Brain microvascular endothelial cell (primary cell): Measurements from ENCODE around the gene INPP4B.

Experiments
- DNase-seq: peaks from one replicate; pipeline ENCODE4 v3.0.0-alpha.2; 2020
- H3K27ac ChIP-seq: fragments of 250-450 bp; sonication (Bioruptor Pico); 2 replicates; pipeline ENCODE4 v1.5.1; 2020; ENCODE audit warnings: mild to moderate bottlenecking, moderate library complexity
- H3K27me3 ChIP-seq: fragments of 250-450 bp; sonication (Bioruptor Pico); replicated peaks from 2 replicates; pipeline ENCODE4 v1.5.1; 2020; ENCODE audit warnings: mild to moderate bottlenecking
- H3K36me3 ChIP-seq: fragments of 250-450 bp; sonication (Bioruptor Pico); replicated peaks from 2 replicates; pipeline ENCODE4 v1.5.1; 2020; ENCODE audit warnings: mild to moderate bottlenecking
- H3K4me3 ChIP-seq: 2 replicates; pipeline ENCODE4 v1.5.1; 2011; ENCODE audit warnings: low read depth, mild to moderate bottlenecking, control low read depth, low read length, moderate library complexity
- CTCF ChIP-seq: IDR thresholded peaks from 2 replicates; pipeline ENCODE4 v1.5.1; 2011; ENCODE audit warnings: low read depth, mild to moderate bottlenecking, moderate library complexity, low read length, control low read depth, inconsistent platforms; ENCODE audit errors: missing control alignments
- in situ Hi-C: cut with HindIII; loops from 2 replicates; pipeline ENCODE4 v1.10.0; 2017; ENCODE audit warnings: low sequenced_read_pairs, low pct_ligation_motif_present

The INPP4B gene

DNA sequence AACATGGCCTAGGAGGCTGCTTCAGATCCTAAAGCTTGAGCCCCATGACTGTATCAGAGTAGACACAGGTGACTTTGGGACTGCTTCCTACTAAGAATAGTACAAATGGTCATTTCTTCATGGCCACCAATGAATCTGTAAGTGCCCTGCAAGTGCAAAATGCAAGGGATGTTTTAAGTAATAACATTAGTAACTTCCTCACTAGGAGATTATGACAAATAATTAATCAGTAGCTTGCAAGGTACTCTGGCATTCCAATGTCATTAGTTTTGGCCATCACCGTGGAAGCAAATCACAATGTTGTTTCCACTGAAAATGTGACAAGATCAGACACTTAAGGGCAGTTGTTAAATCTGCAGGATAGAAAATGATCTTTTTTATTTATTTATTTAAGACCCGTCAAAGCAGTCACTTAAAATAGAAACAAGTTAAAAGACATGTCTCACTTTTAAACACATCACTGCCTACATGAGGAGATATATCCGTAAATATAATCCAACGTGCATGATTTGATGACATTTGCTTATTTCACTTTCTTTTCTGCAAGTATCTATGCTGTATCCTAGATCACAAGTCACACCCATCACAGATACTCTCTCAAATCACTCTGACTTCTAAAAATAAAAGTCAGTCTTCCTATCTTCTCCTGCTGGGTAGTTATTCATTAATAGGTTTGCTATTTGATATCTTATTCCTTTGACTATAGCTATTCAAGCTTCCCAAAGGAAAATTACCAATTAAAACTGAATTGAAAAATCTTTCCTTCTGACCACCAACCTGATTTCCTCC is 809.1 kb downstream of the INPP4B start:
- no peaks in the 10 kb centered on the region for H3K36me3 ChIP-seq
- peak; percentile 13 for DNase-seq
- no peaks in the 10 kb centered on the region for H3K27me3 ChIP-seq
- in situ Hi-C loops: no loop called here
- TF ChIP-seq CTCF: no peak
- no peak overlapping the region for H3K4me3 ChIP-seq
- H3K27ac ChIP-seq: no peak overlapping the region

DNA sequence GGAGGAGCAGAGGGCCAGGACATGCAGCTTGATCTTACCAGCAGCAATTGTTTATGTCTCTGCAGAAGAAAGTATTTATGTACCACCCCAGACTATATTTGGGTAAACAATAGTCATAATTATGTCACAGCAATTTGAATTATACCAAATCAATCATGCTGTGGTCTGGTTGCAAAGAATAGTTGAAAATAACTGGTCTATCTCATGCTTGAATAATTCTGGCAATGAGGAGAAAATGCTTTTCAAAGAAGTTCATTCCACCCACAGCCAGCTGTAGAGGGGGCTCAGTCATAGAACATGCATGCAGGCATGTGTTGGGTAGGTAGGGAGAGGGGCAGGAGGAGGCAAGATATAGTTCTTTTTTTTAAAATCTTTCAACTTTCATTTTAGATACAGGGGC is 810.5 kb downstream of the INPP4B start:
- DNase-seq: no peak
- no peak for TF ChIP-seq CTCF
- in situ Hi-C loops: no loop called here
- Histone ChIP-seq H3K36me3 (no peaks in the 10 kb centered on the region), H3K27ac (no peak overlapping the region), H3K4me3 (no peak overlapping the region), H3K27me3 (no peaks in the 10 kb centered on the region)

- TF ChIP-seq CTCF: no peak
- H3K27me3 ChIP-seq: no peaks in the 10 kb centered on the region
- H3K4me3 ChIP-seq: no peak overlapping the region
- in situ Hi-C loops: no loop called here
- DNase-seq: no peak
- H3K36me3 ChIP-seq: no peaks in the 10 kb centered on the region
- H3K27ac ChIP-seq: no peak overlapping the region
Observed at GRCh38 chr4:142034101-142034500, 812.0 kb downstream of the INPP4B start.

GRCh38 chr4:142030010-142030409 is 816.1 kb downstream of the INPP4B start:
- Histone ChIP-seq H3K36me3 (no peaks in the 10 kb centered on the region), H3K27ac (no peak overlapping the region), H3K27me3 (no peaks in the 10 kb centered on the region), H3K4me3 (no peak overlapping the region)
- no peak for DNase-seq
- in situ Hi-C loops: no loop called here
- TF ChIP-seq CTCF: no peak

GRCh38 chr4:142021761-142022160 is 824.3 kb downstream of the INPP4B start:
- in situ Hi-C loops: no loop called here

More at GRCh38 chr4:142021761-142022160, 824.3 kb downstream of the INPP4B start:
- H3K27me3 ChIP-seq: no peaks in the 10 kb centered on the region
- H3K36me3 ChIP-seq: no peaks in the 10 kb centered on the region
- no peak overlapping the region for H3K4me3 ChIP-seq
- no peak overlapping the region for H3K27ac ChIP-seq
- no peak for TF ChIP-seq CTCF
- DNase-seq: no peak
